OCI-M1 (cell line): ENCODE data around the gene MACROD2.

Experiments used
- DNase-seq: peaks from one replicate; lab custom pipeline; 2025; lab: John Stamatoyannopoulos, UW

MACROD2 gene

GRCh38 chr20:15445056-15445840 is 1449.9 kb downstream of the MACROD2 start:
- no peak for DNase-seq

- no peak for DNase-seq
These were observed 1451.1 kb downstream of the MACROD2 start for GRCh38 chr20:15446373-15446772.

GRCh38 chr20:15447549-15447948 is 1452.2 kb downstream of the MACROD2 start:
- DNase-seq: no peak

- DNase-seq: no peak
These were observed 1453.7 kb downstream of the MACROD2 start for GRCh38 chr20:15449061-15449460.

GRCh38 chr20:15451241-15451640 is 1455.9 kb downstream of the MACROD2 start:
- no peak for DNase-seq

- no peak for DNase-seq
These were observed 1460.0 kb downstream of the MACROD2 start for GRCh38 chr20:15455279-15455678.

- DNase-seq: no peak
These were observed 1466.6 kb downstream of the MACROD2 start for GRCh38 chr20:15461938-15462337.

GRCh38 chr20:15475483-15475882 is 1480.2 kb downstream of the MACROD2 start:
- peak; percentile 8 for DNase-seq

GRCh38 chr20:15476186-15476585 is 1480.9 kb downstream of the MACROD2 start:
- DNase-seq: peak; percentile 37

GRCh38 chr20:15476781-15477180 is 1481.5 kb downstream of the MACROD2 start:
- DNase-seq: no peak

GRCh38 chr20:15482525-15482924 is 1487.2 kb downstream of the MACROD2 start:
- no peak for DNase-seq

- DNase-seq: no peak
These were observed 1490.2 kb downstream of the MACROD2 start for GRCh38 chr20:15485519-15485918.

- DNase-seq: no peak
These were observed 1491.7 kb downstream of the MACROD2 start for GRCh38 chr20:15487030-15487429.

- no peak for DNase-seq
These were observed 1492.4 kb downstream of the MACROD2 start for GRCh38 chr20:15487682-15488081.

GRCh38 chr20:15491575-15491974 is 1496.3 kb downstream of the MACROD2 start:
- peak; percentile 51 for DNase-seq

- DNase-seq: no peak
These were observed 1499.5 kb downstream of the MACROD2 start for GRCh38 chr20:15494851-15495250.

- DNase-seq: no peak
These were observed 1501.3 kb downstream of the MACROD2 start for GRCh38 chr20:15496501-15497039.

- no peak for DNase-seq
These were observed 1503.6 kb downstream of the MACROD2 start for GRCh38 chr20:15498926-15499325.

- no peak for DNase-seq
These were observed 1511.0 kb downstream of the MACROD2 start for GRCh38 chr20:15506311-15506710.

- DNase-seq: no peak
These were observed 1511.8 kb downstream of the MACROD2 start for GRCh38 chr20:15507151-15507550.

- DNase-seq: no peak
These were observed 1516.2 kb downstream of the MACROD2 start for GRCh38 chr20:15511551-15511950.

GRCh38 chr20:15512916-15513315 is 1517.6 kb downstream of the MACROD2 start:
- no peak for DNase-seq

GRCh38 chr20:15515691-15516090 is 1520.4 kb downstream of the MACROD2 start:
- peak; percentile 32 for DNase-seq
